GM12878 (cell line): ENCODE measurements around the gene CCDC88A. TPM values are rescaled to one million over a fixed set of nuclear protein-coding genes. Genes with fewer than 3 reads are reported as not detected.

Experiments used
- E2F4 ChIP-seq: IDR thresholded peaks from 2 replicates; pipeline ENCODE4 v1.6.1; 2012; ENCODE audit warnings: low read depth, low read length, improper control_type of control experiment
- polyA plus RNA-seq, 11 experiments: library from polyadenylated mRNA; depleted of rRNA in 4 of 11; unstranded in 6 of 11; stranded (reverse) in 5 of 11; fragments of >200 nt; fragmentation: Nextera tagmentation in 4 of 11; fragmentation: Illumina TruSeq in 1 of 11; extraction: Ambion mirVana in 4 of 11; extraction: Trizol in 1 of 11; gene quantifications; 1 replicate in 1 of 11; 2 replicates in 10 of 11; pipeline versions ENCODE4 v1.2.1 to v1.2.3, GENCODE V29; 2011 to 2016; ENCODE audit warnings: inconsistent platforms in 2 of 11, missing spikeins in 2 of 11, low read depth in 1 of 11
- total RNA-seq, 4 experiments: library from RNA; depleted of rRNA in 3 of 4; stranded (reverse); fragments of >200 nt in 3 of 4; fragmentation: Illumina TruSeq in 1 of 4; extraction: Trizol in 1 of 4; gene quantifications; 2 replicates each; pipeline versions ENCODE4 v1.2.1 to v1.2.3, GENCODE V29; 2013 to 2021
- TF ChIP-seq, protein P1 (sequence below), 3 experiments: IDR thresholded peaks in 2 of 3; conservative IDR thresholded peaks in 1 of 3; 2 replicates each; pipeline ENCODE4 v1.5.1; 2011; ENCODE audit warnings: low read depth in 3 of 3, low read length in 3 of 3, mild to moderate bottlenecking in 3 of 3, control low read depth in 2 of 3, moderate library complexity in 2 of 3, inconsistent platforms in 1 of 3, mixed read lengths in 1 of 3; ENCODE audit not compliant: control insufficient read depth in 2 of 3, insufficient read depth in 1 of 3; ENCODE audit errors: extremely low read depth in 1 of 3
- TF ChIP-seq, protein P2 (sequence below): fragments of 450-650 bp; IDR thresholded peaks from 2 replicates; pipeline ENCODE4 v1.6.1; 2018; ENCODE audit warnings: mild to moderate bottlenecking, low read depth, moderate library complexity; ENCODE audit not compliant: partially characterized antibody

CCDC88A gene
- total and polyA plus RNA-seq, 10 of the 15 experiments (the other 5 are each of a cell fraction or from before 2014, with no cell fraction given): 1.8 to 71.6 (median 45.9) TPM

GRCh38 chr2:55364189-55365055 is 55.2 kb downstream of the CCDC88A start (continued):
- TF ChIP-seq, protein P1, sequence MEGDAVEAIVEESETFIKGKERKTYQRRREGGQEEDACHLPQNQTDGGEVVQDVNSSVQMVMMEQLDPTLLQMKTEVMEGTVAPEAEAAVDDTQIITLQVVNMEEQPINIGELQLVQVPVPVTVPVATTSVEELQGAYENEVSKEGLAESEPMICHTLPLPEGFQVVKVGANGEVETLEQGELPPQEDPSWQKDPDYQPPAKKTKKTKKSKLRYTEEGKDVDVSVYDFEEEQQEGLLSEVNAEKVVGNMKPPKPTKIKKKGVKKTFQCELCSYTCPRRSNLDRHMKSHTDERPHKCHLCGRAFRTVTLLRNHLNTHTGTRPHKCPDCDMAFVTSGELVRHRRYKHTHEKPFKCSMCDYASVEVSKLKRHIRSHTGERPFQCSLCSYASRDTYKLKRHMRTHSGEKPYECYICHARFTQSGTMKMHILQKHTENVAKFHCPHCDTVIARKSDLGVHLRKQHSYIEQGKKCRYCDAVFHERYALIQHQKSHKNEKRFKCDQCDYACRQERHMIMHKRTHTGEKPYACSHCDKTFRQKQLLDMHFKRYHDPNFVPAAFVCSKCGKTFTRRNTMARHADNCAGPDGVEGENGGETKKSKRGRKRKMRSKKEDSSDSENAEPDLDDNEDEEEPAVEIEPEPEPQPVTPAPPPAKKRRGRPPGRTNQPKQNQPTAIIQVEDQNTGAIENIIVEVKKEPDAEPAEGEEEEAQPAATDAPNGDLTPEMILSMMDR (IDR thresholded peaks at IDR 0.05 in 2 of 3, conservative IDR thresholded peaks at IDR 0.05 in 1 of 3; ENCODE audit: control insufficient read depth in 2 of 3, extremely low read depth in 1 of 3, insufficient read depth in 1 of 3, low read depth in 3 of 3, low read length in 3 of 3): no peak
- TF ChIP-seq, protein P2, sequence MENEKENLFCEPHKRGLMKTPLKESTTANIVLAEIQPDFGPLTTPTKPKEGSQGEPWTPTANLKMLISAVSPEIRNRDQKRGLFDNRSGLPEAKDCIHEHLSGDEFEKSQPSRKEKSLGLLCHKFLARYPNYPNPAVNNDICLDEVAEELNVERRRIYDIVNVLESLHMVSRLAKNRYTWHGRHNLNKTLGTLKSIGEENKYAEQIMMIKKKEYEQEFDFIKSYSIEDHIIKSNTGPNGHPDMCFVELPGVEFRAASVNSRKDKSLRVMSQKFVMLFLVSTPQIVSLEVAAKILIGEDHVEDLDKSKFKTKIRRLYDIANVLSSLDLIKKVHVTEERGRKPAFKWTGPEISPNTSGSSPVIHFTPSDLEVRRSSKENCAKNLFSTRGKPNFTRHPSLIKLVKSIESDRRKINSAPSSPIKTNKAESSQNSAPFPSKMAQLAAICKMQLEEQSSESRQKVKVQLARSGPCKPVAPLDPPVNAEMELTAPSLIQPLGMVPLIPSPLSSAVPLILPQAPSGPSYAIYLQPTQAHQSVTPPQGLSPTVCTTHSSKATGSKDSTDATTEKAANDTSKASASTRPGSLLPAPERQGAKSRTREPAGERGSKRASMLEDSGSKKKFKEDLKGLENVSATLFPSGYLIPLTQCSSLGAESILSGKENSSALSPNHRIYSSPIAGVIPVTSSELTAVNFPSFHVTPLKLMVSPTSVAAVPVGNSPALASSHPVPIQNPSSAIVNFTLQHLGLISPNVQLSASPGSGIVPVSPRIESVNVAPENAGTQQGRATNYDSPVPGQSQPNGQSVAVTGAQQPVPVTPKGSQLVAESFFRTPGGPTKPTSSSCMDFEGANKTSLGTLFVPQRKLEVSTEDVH: no peak
- TF ChIP-seq E2F4: no peak
